ENCODE measurements around the gene LAMA3.

DNA sequence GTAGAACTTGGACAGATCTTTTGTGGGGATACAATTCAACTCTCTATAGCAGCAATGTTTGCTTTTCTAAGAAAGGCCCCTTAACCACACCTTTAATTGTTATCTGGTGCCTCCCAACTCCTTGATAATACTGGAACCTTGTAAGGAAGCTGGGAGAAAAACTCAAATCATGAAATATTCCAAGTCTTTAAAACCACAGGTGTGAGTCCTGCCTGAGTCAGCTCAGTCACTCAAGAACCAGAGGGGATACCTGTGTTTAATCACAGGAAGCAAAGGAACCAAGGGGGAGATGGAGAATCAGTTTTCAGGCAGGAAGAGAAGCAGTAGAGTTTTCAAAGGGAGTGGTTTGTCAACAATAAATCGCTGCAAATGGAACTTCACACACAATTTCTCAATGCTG, 159.9 kb downstream of the LAMA3 start:
- TF ChIP-seq CTCF (IDR thresholded peaks at IDR 0.05) (no peak), POLR2A (IDR thresholded peaks at IDR 0.05) (no peak)
